ENCODE data around the gene EXT2. TPM values are rescaled to one million over a fixed set of nuclear protein-coding genes. Genes with fewer than 3 reads are reported as not detected.

The EXT2 gene
- total RNA-seq, 1 experiment from 2014 or later = 77.0 TPM

- no peaks in the 10 kb centered on the region for H3K79me2 ChIP-seq (ENCODE audit: low read length)
- H3K36me3 ChIP-seq (ENCODE audit: low read depth, low read length) = peaks cover 2% of the 10 kb centered on the region; the same call in 1 of the 2 replicates
- H3K9me3 ChIP-seq (ENCODE audit: low read length) = no peaks in the 10 kb centered on the region
- TF ChIP-seq EZH2phosphoT487 (IDR thresholded peaks at IDR 0.05; ENCODE audit: borderline replicate concordance, low read length) = no peak
- no peak for TF ChIP-seq CTCF (conservative IDR thresholded peaks at IDR 0.05; ENCODE audit: low read depth, low read length)
- no peak for TF ChIP-seq EZH2 (IDR thresholded peaks at IDR 0.05; ENCODE audit: low read length, unreplicated experiment)
- no TSS peak for BruUV-seq (replicated peaks)
- no peak overlapping the region for H3K4me2 ChIP-seq (ENCODE audit: low read length)
- peaks cover 5% of the 10 kb centered on the region for H3F3A ChIP-seq (ENCODE audit: low read length, unreplicated experiment)
- peaks cover 41% of the 10 kb centered on the region for H3K4me1 ChIP-seq (ENCODE audit: insufficient read depth, low read length)
- ATAC-seq = no peak
- no peaks in the 10 kb centered on the region for H3K27me3 ChIP-seq (ENCODE audit: low read length)
- intact Hi-C loops (cut with micrococcal nuclease) = loop anchor here (10.0 kb wide), 2 partner anchors 148 to 328 kb away; no protein-coding TSS in a partner anchor
- no peak overlapping the region for H3K27ac ChIP-seq (ENCODE audit: low read length)
- ChIA-PET POLR2A (ENCODE audit: unreplicated experiment) (no interaction called here), CTCF (no interaction called here)
- H3K9me2 ChIP-seq (replicated peaks; ENCODE audit: low read length) = no peaks in the 10 kb centered on the region
- H4K20me1 ChIP-seq (ENCODE audit: low read length) = peaks cover 12% of the 10 kb centered on the region
- H3K4me3 ChIP-seq (ENCODE audit: low read length) = no peak overlapping the region
- H2AFZ ChIP-seq (ENCODE audit: low read length) = no peak overlapping the region
- no peak for DNase-seq
- no peak overlapping the region for H3K9ac ChIP-seq (ENCODE audit: low read length)
Observed at GRCh38 chr11:44136176-44136945, 40.9 kb downstream of the EXT2 start.

GRCh38 chr11:44137057-44137456 is 41.6 kb downstream of the EXT2 start:
- Histone ChIP-seq H3K9me2 (replicated peaks; ENCODE audit: low read length) (no peaks in the 10 kb centered on the region), H3K36me3 (ENCODE audit: low read depth, low read length) (peaks cover 2% of the 10 kb centered on the region; the same call in 1 of the 2 replicates), H3K4me3 (ENCODE audit: low read length) (no peak overlapping the region), H3K4me2 (ENCODE audit: low read length) (no peak overlapping the region), H3K4me1 (ENCODE audit: insufficient read depth, low read length) (peaks cover 47% of the 10 kb centered on the region), H3K79me2 (ENCODE audit: low read length) (no peaks in the 10 kb centered on the region), H4K20me1 (ENCODE audit: low read length) (peaks cover 12% of the 10 kb centered on the region), H2AFZ (ENCODE audit: low read length) (no peak overlapping the region), H3K27ac (ENCODE audit: low read length) (no peak overlapping the region), H3F3A (ENCODE audit: low read length, unreplicated experiment) (peaks cover 5% of the 10 kb centered on the region), H3K27me3 (ENCODE audit: low read length) (no peaks in the 10 kb centered on the region), H3K9ac (ENCODE audit: low read length) (no peak overlapping the region), H3K9me3 (ENCODE audit: low read length) (no peaks in the 10 kb centered on the region)
- CTCF ChIA-PET = interaction anchor here (0.7 kb wide), 1 partner anchor 30 kb away, joined by 3 read pairs; no protein-coding TSS in a partner anchor
- ATAC-seq (no peak), DNase-seq (no peak)
- intact Hi-C loops (cut with micrococcal nuclease) = loop anchor here (10.0 kb wide), 2 partner anchors 148 to 328 kb away; no protein-coding TSS in a partner anchor
- no peak for TF ChIP-seq EZH2phosphoT487 (IDR thresholded peaks at IDR 0.05; ENCODE audit: borderline replicate concordance, low read length)
- TF ChIP-seq EZH2 (IDR thresholded peaks at IDR 0.05; ENCODE audit: low read length, unreplicated experiment) = no peak
- TF ChIP-seq CTCF (conservative IDR thresholded peaks at IDR 0.05; ENCODE audit: low read depth, low read length) = no peak
- POLR2A ChIA-PET (ENCODE audit: unreplicated experiment) = no interaction called here
- BruUV-seq (replicated peaks) = no TSS peak

- no peak overlapping the region for H3K9ac ChIP-seq (ENCODE audit: low read length)
- no peak for ATAC-seq
- CTCF ChIA-PET = no interaction called here
- no peaks in the 10 kb centered on the region for H3K9me2 ChIP-seq (replicated peaks; ENCODE audit: low read length)
- no peak overlapping the region for H2AFZ ChIP-seq (ENCODE audit: low read length)
- POLR2A ChIA-PET (ENCODE audit: unreplicated experiment) = interaction anchor here (0.6 kb wide), 1 partner anchor 34 kb away, joined by 4 read pairs; no protein-coding TSS in a partner anchor
- H3K27ac ChIP-seq (ENCODE audit: low read length) = peak overlapping the region; percentile 47
- H3K79me2 ChIP-seq (ENCODE audit: low read length) = no peaks in the 10 kb centered on the region
- H3K36me3 ChIP-seq (ENCODE audit: low read depth, low read length) = no peaks in the 10 kb centered on the region
- no peaks in the 10 kb centered on the region for H3K9me3 ChIP-seq (ENCODE audit: low read length)
- no peak overlapping the region for H3K4me3 ChIP-seq (ENCODE audit: low read length)
- BruUV-seq (replicated peaks) = no TSS peak
- H3K27me3 ChIP-seq (ENCODE audit: low read length) = no peaks in the 10 kb centered on the region
- H3K4me1 ChIP-seq (ENCODE audit: insufficient read depth, low read length) = peaks cover 57% of the 10 kb centered on the region
- peak overlapping the region; percentile 46 for H3K4me2 ChIP-seq (ENCODE audit: low read length)
- DNase-seq = peak; percentile 49
- peaks cover 5% of the 10 kb centered on the region for H3F3A ChIP-seq (ENCODE audit: low read length, unreplicated experiment)
- TF ChIP-seq CTCF (conservative IDR thresholded peaks at IDR 0.05; ENCODE audit: low read depth, low read length) (no peak), EZH2phosphoT487 (IDR thresholded peaks at IDR 0.05; ENCODE audit: borderline replicate concordance, low read length) (no peak), EZH2 (IDR thresholded peaks at IDR 0.05; ENCODE audit: low read length, unreplicated experiment) (no peak)
- intact Hi-C loops (cut with micrococcal nuclease) = loop anchor here (10.0 kb wide), 2 partner anchors 147 to 327 kb away; no protein-coding TSS in a partner anchor
- peaks cover 12% of the 10 kb centered on the region for H4K20me1 ChIP-seq (ENCODE audit: low read length)
Observed at GRCh38 chr11:44138286-44138685, 42.8 kb downstream of the EXT2 start.
